Brain microvascular endothelial cell (primary cell): ENCODE results near the gene LDLRAD4.

Experiments
- DNase-seq: peaks from one replicate; pipeline ENCODE4 v3.0.0-alpha.2; 2020
- H3K27ac ChIP-seq: fragments of 250-450 bp; sonication (Bioruptor Pico); 2 replicates; pipeline ENCODE4 v1.5.1; 2020; ENCODE audit warnings: mild to moderate bottlenecking, moderate library complexity
- H3K27me3 ChIP-seq: fragments of 250-450 bp; sonication (Bioruptor Pico); replicated peaks from 2 replicates; pipeline ENCODE4 v1.5.1; 2020; ENCODE audit warnings: mild to moderate bottlenecking
- H3K36me3 ChIP-seq: fragments of 250-450 bp; sonication (Bioruptor Pico); replicated peaks from 2 replicates; pipeline ENCODE4 v1.5.1; 2020; ENCODE audit warnings: mild to moderate bottlenecking
- H3K4me3 ChIP-seq: 2 replicates; pipeline ENCODE4 v1.5.1; 2011; ENCODE audit warnings: low read depth, mild to moderate bottlenecking, control low read depth, low read length, moderate library complexity
- in situ Hi-C: cut with HindIII; loops from 2 replicates; pipeline ENCODE4 v1.10.0; 2017; ENCODE audit warnings: low sequenced_read_pairs, low pct_ligation_motif_present
- TF ChIP-seq, protein P1 (sequence below): IDR thresholded peaks from 2 replicates; pipeline ENCODE4 v1.5.1; 2011; ENCODE audit warnings: low read depth, mild to moderate bottlenecking, moderate library complexity, low read length, control low read depth, inconsistent platforms; ENCODE audit errors: missing control alignments

Gene LDLRAD4

DNA sequence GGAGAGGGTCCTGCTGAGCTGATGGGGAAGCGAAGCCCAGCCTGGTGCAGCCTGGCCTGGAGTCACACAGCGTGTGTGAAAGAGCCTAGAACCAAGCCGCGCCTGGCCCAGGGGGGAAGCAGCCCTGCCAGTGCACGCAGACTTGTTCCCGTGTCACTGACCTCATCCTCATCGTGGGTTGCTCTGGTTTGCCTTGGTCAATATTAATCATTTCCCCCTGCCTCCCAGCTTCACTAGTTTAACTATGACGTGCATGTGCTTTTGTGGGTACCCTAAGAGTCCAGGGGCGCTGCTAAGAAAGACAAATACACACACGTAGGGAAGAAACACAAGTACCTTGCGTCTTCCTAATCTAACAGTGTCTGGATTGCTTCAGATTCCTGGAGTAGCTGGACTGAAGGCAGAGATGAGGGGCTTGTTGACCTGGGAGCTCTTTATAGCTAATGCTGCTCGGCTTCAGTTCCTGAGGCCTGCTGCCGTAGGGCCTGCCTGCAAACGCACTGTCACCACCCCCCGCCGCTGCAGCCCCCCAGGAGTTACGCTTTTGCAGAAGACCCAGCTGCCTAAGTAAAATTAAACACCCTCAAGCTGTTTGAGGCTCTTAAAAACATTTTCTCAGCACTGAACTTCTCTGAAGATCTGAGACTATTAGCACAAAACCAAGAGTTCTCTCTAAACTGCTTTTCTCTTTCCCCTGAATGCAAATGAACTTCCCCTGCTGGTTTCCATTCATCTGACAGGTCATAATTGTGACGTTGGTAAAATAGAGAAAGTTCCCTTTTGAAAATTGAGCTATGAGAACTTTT, 348.6 kb downstream of the LDLRAD4 start:
- in situ Hi-C loops: no loop called here
- H3K27me3 ChIP-seq: no peaks in the 10 kb centered on the region
- DNase-seq: no peak
- no peaks in the 10 kb centered on the region for H3K36me3 ChIP-seq
- no peak overlapping the region for H3K4me3 ChIP-seq
- H3K27ac ChIP-seq: no peak overlapping the region
- TF ChIP-seq, protein P1, sequence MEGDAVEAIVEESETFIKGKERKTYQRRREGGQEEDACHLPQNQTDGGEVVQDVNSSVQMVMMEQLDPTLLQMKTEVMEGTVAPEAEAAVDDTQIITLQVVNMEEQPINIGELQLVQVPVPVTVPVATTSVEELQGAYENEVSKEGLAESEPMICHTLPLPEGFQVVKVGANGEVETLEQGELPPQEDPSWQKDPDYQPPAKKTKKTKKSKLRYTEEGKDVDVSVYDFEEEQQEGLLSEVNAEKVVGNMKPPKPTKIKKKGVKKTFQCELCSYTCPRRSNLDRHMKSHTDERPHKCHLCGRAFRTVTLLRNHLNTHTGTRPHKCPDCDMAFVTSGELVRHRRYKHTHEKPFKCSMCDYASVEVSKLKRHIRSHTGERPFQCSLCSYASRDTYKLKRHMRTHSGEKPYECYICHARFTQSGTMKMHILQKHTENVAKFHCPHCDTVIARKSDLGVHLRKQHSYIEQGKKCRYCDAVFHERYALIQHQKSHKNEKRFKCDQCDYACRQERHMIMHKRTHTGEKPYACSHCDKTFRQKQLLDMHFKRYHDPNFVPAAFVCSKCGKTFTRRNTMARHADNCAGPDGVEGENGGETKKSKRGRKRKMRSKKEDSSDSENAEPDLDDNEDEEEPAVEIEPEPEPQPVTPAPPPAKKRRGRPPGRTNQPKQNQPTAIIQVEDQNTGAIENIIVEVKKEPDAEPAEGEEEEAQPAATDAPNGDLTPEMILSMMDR: no peak

GRCh38 chr18:13568443-13569392, 350.2 kb downstream of the LDLRAD4 start:
- DNase-seq: no peak
- TF ChIP-seq, protein P1: no peak
- Histone ChIP-seq H3K4me3 (no peak overlapping the region), H3K36me3 (no peaks in the 10 kb centered on the region), H3K27me3 (no peaks in the 10 kb centered on the region), H3K27ac (no peak overlapping the region)
- in situ Hi-C loops: no loop called here

GRCh38 chr18:13570216-13570615, 351.7 kb downstream of the LDLRAD4 start:
- no peaks in the 10 kb centered on the region for H3K36me3 ChIP-seq
- H3K27ac ChIP-seq: no peak overlapping the region
- H3K4me3 ChIP-seq: no peak overlapping the region
- TF ChIP-seq, protein P1: no peak
- DNase-seq: no peak
- H3K27me3 ChIP-seq: no peaks in the 10 kb centered on the region
- in situ Hi-C loops: no loop called here

- Histone ChIP-seq H3K27ac (no peak overlapping the region), H3K36me3 (no peaks in the 10 kb centered on the region), H3K4me3 (no peak overlapping the region), H3K27me3 (no peaks in the 10 kb centered on the region)
- DNase-seq: no peak
- TF ChIP-seq, protein P1: no peak
- in situ Hi-C loops: no loop called here
Observed at GRCh38 chr18:13570856-13571495, 352.4 kb downstream of the LDLRAD4 start.

DNA sequence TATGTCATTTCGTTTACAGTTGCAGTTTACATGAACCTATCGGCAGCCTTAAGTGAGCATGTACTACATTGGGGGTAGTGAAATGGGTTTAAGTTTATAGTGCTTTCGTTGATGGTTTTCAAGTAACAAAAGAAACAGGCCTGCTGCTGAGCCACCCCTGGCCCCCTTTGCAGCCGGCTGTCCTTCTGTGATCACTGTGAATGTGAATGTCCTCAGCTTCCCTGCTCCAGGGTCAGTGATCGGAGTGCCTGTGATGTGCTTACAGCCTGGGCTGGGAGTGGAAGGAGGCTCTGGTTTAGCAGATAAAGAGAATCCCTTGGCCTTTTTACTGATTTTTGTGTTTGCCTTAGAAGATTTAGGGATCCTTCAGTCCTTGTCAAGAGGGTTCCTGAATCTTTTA, 353.6 kb downstream of the LDLRAD4 start:
- Histone ChIP-seq H3K27me3 (no peaks in the 10 kb centered on the region), H3K36me3 (no peaks in the 10 kb centered on the region), H3K27ac (no peak overlapping the region), H3K4me3 (no peak overlapping the region)
- in situ Hi-C loops: no loop called here
- TF ChIP-seq, protein P1: no peak
- no peak for DNase-seq
